ENCODE measurements around the gene VPS26C.

VPS26C gene

GRCh38 chr21:37214952-37215351 is 52.2 kb downstream of the VPS26C start:
- Histone ChIP-seq H3K27ac (ENCODE audit: low read length) (no peak overlapping the region), H3K9me3 (ENCODE audit: insufficient read depth, low read length, severe bottlenecking) (peaks cover 2% of the 10 kb centered on the region), H2AFZ (ENCODE audit: low read depth, low read length) (no peak overlapping the region), H3K27me3 (ENCODE audit: insufficient read depth, low read length, poor library complexity) (no peaks in the 10 kb centered on the region), H3K4me2 (ENCODE audit: insufficient read depth, low read length) (no peak overlapping the region), H3K9ac (ENCODE audit: low read depth, low read length) (no peak overlapping the region), H3K4me3 (ENCODE audit: low read depth in 1 of 2, low read length in 2 of 2) (no peak overlapping the region), H4K20me1 (ENCODE audit: insufficient read depth, low read length) (no peaks in the 10 kb centered on the region), H3K36me3 (ENCODE audit: insufficient read depth, low read length) (no peaks in the 10 kb centered on the region), H3K79me2 (ENCODE audit: insufficient read depth, low read length) (no peaks in the 10 kb centered on the region), H3K4me1 (ENCODE audit: insufficient read depth, low read length) (peaks cover 4% of the 10 kb centered on the region)
- DNase-seq (no peak), ATAC-seq (ENCODE audit: insufficient read depth, low read depth) (no peak)
- TF ChIP-seq EZH2 (IDR thresholded peaks at IDR 0.05; ENCODE audit: borderline replicate concordance, low read depth, low read length, severe bottlenecking), result no peak
- no peak for TF ChIP-seq CTCF (IDR thresholded peaks at IDR 0.05; ENCODE audit: borderline replicate concordance, extremely low read depth, low read length, poor library complexity, severe bottlenecking)

- Histone ChIP-seq H3K4me2 (ENCODE audit: insufficient read depth, low read length) (no peak overlapping the region), H3K36me3 (ENCODE audit: insufficient read depth, low read length) (no peaks in the 10 kb centered on the region), H3K4me1 (ENCODE audit: insufficient read depth, low read length) (no peaks in the 10 kb centered on the region), H3K9me3 (ENCODE audit: insufficient read depth, low read length, severe bottlenecking) (peaks cover 10% of the 10 kb centered on the region), H3K4me3 (ENCODE audit: low read depth in 1 of 2, low read length in 2 of 2) (no peak overlapping the region), H3K27ac (ENCODE audit: low read length) (no peak overlapping the region), H3K27me3 (ENCODE audit: insufficient read depth, low read length, poor library complexity) (no peaks in the 10 kb centered on the region), H4K20me1 (ENCODE audit: insufficient read depth, low read length) (no peaks in the 10 kb centered on the region), H3K79me2 (ENCODE audit: insufficient read depth, low read length) (no peaks in the 10 kb centered on the region), H2AFZ (ENCODE audit: low read depth, low read length) (no peak overlapping the region), H3K9ac (ENCODE audit: low read depth, low read length) (no peak overlapping the region)
- DNase-seq, result no peak
- TF ChIP-seq CTCF (IDR thresholded peaks at IDR 0.05; ENCODE audit: borderline replicate concordance, extremely low read depth, low read length, poor library complexity, severe bottlenecking), result no peak
- TF ChIP-seq EZH2 (IDR thresholded peaks at IDR 0.05; ENCODE audit: borderline replicate concordance, low read depth, low read length, severe bottlenecking), result no peak
- no peak for ATAC-seq (ENCODE audit: insufficient read depth, low read depth)
Observed at GRCh38 chr21:37210799-37211198, 56.3 kb downstream of the VPS26C start.

GRCh38 chr21:37210130-37210529 is 57.0 kb downstream of the VPS26C start:
- H3K4me2 ChIP-seq (ENCODE audit: insufficient read depth, low read length), result no peak overlapping the region

More at GRCh38 chr21:37210130-37210529, 57.0 kb downstream of the VPS26C start:
- no peak overlapping the region for H3K9ac ChIP-seq (ENCODE audit: low read depth, low read length)
- DNase-seq, result no peak
- H3K79me2 ChIP-seq (ENCODE audit: insufficient read depth, low read length), result no peaks in the 10 kb centered on the region
- no peak overlapping the region for H3K4me3 ChIP-seq (ENCODE audit: low read depth in 1 of 2, low read length in 2 of 2)
- H4K20me1 ChIP-seq (ENCODE audit: insufficient read depth, low read length), result no peaks in the 10 kb centered on the region
- no peaks in the 10 kb centered on the region for H3K4me1 ChIP-seq (ENCODE audit: insufficient read depth, low read length)
- no peak overlapping the region for H2AFZ ChIP-seq (ENCODE audit: low read depth, low read length)
- TF ChIP-seq EZH2 (IDR thresholded peaks at IDR 0.05; ENCODE audit: borderline replicate concordance, low read depth, low read length, severe bottlenecking) (no peak), CTCF (IDR thresholded peaks at IDR 0.05; ENCODE audit: borderline replicate concordance, extremely low read depth, low read length, poor library complexity, severe bottlenecking) (no peak)
- H3K27me3 ChIP-seq (ENCODE audit: insufficient read depth, low read length, poor library complexity), result no peaks in the 10 kb centered on the region
- H3K27ac ChIP-seq (ENCODE audit: low read length), result no peak overlapping the region
- H3K9me3 ChIP-seq (ENCODE audit: insufficient read depth, low read length, severe bottlenecking), result peaks cover 10% of the 10 kb centered on the region
- no peak for ATAC-seq (ENCODE audit: insufficient read depth, low read depth)
- H3K36me3 ChIP-seq (ENCODE audit: insufficient read depth, low read length), result no peaks in the 10 kb centered on the region
